NCI-H345 treated with DMSO at 0.1 percent for 48 hours (cell line): ENCODE results near the gene CPSF4L.
"Not testable (repeated sequence)": the region's sequence is repeated elsewhere in the genome, so short reads cannot be mapped to it uniquely, and the experiment has no call there.

ENCODE experiments used
- DNase-seq: peaks from one replicate; lab custom pipeline; 2025; ENCODE audit not compliant: unreplicated experiment; lab: John Stamatoyannopoulos, UW

Gene CPSF4L

GRCh38 chr17:73269791-73270190 lies 8.1 kb upstream of the CPSF4L start:
- DNase-seq = no peak

GRCh38 chr17:73269329-73269615 lies 7.6 kb upstream of the CPSF4L start:
- no peak for DNase-seq

- no peak for DNase-seq
These were observed 7.1 kb upstream of the CPSF4L start for GRCh38 chr17:73268582-73269328.

GRCh38 chr17:73267648-73268537 lies 6.2 kb upstream of the CPSF4L start:
- no peak for DNase-seq

GRCh38 chr17:73266796-73267195 lies 5.1 kb upstream of the CPSF4L start:
- DNase-seq = no peak

GRCh38 chr17:73265646-73266640 lies 4.3 kb upstream of the CPSF4L start:
- DNase-seq = no peak

GRCh38 chr17:73264448-73264847 lies 2.8 kb upstream of the CPSF4L start:
- DNase-seq = not testable (repeated sequence)

- DNase-seq = no peak
These were observed 1.3 kb upstream of the CPSF4L start for GRCh38 chr17:73262676-73263642.

GRCh38 chr17:73261952-73262675 lies 434 bp upstream of the CPSF4L start:
- DNase-seq = no peak

GRCh38 chr17:73257516-73257915 lies 4.2 kb downstream of the CPSF4L start:
- no peak for DNase-seq

GRCh38 chr17:73256220-73256619 lies 5.5 kb downstream of the CPSF4L start:
- DNase-seq = no peak

GRCh38 chr17:73255671-73256181 lies 6.0 kb downstream of the CPSF4L start:
- no peak for DNase-seq

GRCh38 chr17:73251871-73252270 lies 9.8 kb downstream of the CPSF4L start:
- DNase-seq = no peak

GRCh38 chr17:73250851-73251640 lies 10.6 kb downstream of the CPSF4L start:
- no peak for DNase-seq

- DNase-seq = no peak
These were observed 12.0 kb downstream of the CPSF4L start for GRCh38 chr17:73249700-73250099.

GRCh38 chr17:73248532-73248931 lies 13.1 kb downstream of the CPSF4L start:
- DNase-seq = no peak

- no peak for DNase-seq
These were observed 14.0 kb downstream of the CPSF4L start for GRCh38 chr17:73247726-73248125.

GRCh38 chr17:73240561-73240960 lies 21.1 kb downstream of the CPSF4L start:
- no peak for DNase-seq
